ENCODE data around the gene DAPK1.

Gene DAPK1

DNA sequence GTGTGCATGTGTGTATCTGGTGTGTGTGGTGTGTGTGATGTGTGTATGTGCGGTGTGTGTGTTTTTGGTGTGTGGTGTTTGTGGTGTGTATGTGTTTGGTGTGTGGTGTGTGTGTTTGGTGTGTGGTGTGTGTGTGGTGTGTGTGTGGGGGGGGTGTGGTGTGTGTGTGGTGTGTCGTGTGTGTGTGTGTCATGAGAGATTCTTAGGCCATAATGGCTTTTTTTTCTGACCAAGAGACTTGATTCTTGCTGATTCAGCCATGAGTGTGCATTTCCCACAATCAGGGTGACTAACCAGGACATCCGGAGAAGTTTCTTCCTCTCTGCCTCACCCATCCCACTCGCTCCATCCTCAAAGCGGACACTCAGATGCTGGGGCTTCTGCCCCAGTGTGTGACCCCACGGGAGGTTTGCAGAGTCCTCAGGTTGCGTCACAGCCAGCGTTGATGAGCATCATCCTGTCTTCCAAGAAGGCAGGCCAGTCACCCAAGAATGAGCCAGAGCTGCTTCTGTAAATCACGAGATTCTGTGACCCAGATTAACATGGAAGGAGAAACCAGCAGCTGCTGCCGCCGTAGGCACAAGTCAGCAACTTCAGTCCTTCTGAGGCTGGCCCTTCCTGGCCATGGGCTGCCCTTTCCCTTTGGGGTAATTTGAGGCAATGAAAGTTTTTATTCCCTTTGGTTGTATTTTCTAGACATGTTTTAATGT, 215.8 kb downstream of the DAPK1 start:
- POLR2A ChIA-PET: no interaction called here
- DNase-seq (ENCODE audit: extremely low spot score): no peak

DNA sequence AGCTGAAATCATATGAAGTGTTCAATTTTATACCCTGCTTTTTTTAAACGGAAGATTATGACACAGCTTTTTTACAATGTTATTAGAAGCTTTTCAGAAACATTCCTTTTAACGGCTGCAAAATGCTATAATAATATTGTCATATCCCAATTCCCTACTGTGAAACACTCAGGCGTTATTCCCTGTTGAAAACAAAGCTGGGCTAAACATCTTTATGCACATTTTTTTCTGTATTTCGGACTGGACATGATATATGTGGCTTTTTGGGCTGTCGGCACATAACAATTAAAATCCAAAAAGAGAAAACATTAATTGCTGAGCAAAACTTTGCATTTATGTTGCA, 216.3 kb downstream of the DAPK1 start:
- no peak for DNase-seq (ENCODE audit: extremely low spot score)
- TF ChIP-seq, protein P1, sequence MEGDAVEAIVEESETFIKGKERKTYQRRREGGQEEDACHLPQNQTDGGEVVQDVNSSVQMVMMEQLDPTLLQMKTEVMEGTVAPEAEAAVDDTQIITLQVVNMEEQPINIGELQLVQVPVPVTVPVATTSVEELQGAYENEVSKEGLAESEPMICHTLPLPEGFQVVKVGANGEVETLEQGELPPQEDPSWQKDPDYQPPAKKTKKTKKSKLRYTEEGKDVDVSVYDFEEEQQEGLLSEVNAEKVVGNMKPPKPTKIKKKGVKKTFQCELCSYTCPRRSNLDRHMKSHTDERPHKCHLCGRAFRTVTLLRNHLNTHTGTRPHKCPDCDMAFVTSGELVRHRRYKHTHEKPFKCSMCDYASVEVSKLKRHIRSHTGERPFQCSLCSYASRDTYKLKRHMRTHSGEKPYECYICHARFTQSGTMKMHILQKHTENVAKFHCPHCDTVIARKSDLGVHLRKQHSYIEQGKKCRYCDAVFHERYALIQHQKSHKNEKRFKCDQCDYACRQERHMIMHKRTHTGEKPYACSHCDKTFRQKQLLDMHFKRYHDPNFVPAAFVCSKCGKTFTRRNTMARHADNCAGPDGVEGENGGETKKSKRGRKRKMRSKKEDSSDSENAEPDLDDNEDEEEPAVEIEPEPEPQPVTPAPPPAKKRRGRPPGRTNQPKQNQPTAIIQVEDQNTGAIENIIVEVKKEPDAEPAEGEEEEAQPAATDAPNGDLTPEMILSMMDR (IDR thresholded peaks at IDR 0.05; ENCODE audit: control extremely low read depth, extremely low read depth, low read depth, missing control alignments): no peak
- ChIA-PET POLR2A (no interaction called here), CTCF (interaction anchor here (1.0 to 1.4 kb wide), 3 partner anchors 11 to 30 kb away, joined by 3 to 5 read pairs (median 3); no protein-coding TSS in a partner anchor)

More for the DNA sequence above, 215.8 kb downstream of the DAPK1 start:
- CTCF ChIA-PET: interaction anchor here (1.0 to 1.4 kb wide), 3 partner anchors 11 to 29 kb away, joined by 3 to 5 read pairs (median 3); no protein-coding TSS in a partner anchor
- TF ChIP-seq, protein P1 (IDR thresholded peaks at IDR 0.05; ENCODE audit: control extremely low read depth, extremely low read depth, low read depth, missing control alignments): no peak

DNA sequence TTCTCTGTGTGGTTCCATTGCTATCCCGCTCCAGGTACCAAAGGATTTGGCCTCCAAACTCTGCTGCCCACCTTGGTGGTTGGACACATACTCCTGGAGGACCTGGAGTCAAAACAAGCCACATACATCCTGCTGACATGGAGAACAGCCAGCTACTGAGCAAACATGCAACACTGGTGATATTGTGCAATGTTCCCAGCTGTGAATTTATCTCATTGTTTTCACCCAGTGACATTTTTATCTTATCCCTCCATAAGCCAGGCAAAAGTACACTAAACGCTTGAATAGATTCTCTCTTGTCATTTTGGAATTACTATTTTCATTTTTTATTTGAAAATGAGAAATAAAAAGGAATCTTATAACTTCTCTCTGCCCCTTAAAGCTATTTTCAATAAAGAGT, 217.2 kb downstream of the DAPK1 start:
- TF ChIP-seq, protein P1 (IDR thresholded peaks at IDR 0.05; ENCODE audit: control extremely low read depth, extremely low read depth, low read depth, missing control alignments): no peak
- DNase-seq (ENCODE audit: extremely low spot score): no peak
- POLR2A ChIA-PET: no interaction called here
- CTCF ChIA-PET: no interaction called here

DNA sequence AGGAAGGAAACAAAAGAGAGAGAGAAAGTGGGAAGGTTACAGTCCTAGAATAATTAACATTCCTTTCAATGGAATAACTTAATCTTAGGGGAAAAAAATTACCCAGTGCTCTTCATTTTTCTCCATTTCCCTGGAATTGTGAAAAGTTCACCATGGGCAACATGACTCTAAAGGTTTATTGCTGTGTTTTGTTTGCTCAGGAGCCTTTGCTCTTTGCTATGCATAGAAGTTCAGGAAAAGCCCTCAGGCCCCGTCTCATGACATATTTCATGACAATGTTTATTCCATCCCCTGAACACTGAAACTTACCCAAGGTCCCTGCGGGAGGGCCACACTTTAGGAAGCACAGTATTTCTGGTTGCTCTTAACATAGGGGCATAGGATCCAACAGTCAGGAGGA, 218.5 kb downstream of the DAPK1 start:
- CTCF ChIA-PET: no interaction called here
- no peak for DNase-seq (ENCODE audit: extremely low spot score)
- POLR2A ChIA-PET: no interaction called here
- TF ChIP-seq, protein P1 (IDR thresholded peaks at IDR 0.05; ENCODE audit: control extremely low read depth, extremely low read depth, low read depth, missing control alignments): no peak

DNA sequence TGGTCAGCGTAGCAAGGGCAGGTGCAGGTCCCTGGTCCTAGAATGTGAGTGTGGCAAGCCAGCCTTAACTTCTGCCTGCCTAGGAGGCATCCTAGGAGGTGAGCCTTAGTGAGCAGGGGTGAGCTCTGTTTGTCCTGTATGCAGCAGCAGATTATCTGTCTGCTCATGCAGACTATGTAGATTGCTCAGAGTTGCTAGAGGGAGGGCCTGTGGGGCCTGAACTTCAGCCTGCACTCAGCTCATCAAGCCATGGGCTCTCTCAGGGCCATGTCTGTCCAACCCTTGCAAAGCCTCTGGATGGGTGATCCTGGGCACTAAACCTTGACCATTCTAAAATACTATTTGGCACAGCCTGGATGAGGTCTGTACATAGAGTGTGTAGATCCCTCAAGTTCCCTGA, 219.8 kb downstream of the DAPK1 start:
- CTCF ChIA-PET: no interaction called here
- DNase-seq (ENCODE audit: extremely low spot score): no peak
- TF ChIP-seq, protein P1 (IDR thresholded peaks at IDR 0.05; ENCODE audit: control extremely low read depth, extremely low read depth, low read depth, missing control alignments): no peak
- POLR2A ChIA-PET: no interaction called here

DNA sequence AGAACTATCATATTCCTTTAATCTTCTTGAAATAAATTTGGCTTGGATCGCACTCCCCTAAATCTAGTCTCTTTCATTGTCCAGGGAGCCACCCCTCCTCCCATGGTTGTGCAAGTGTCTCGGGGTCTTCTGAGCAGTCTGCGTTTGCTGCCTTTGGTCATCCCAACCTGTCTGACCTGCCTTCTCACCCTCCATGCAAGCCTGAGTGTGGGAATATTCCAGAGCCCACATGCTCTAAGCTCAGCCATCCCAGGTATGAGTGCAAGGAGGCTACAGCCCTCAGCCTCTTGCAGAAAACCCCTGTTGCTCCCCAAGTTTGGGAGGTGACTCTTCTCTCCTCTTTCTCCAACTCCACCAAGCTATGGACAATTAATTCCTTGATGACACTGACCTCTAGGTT, 220.6 kb downstream of the DAPK1 start:
- DNase-seq (ENCODE audit: extremely low spot score): no peak
- ChIA-PET POLR2A (no interaction called here), CTCF (no interaction called here)
- TF ChIP-seq, protein P1 (IDR thresholded peaks at IDR 0.05; ENCODE audit: control extremely low read depth, extremely low read depth, low read depth, missing control alignments): no peak
